H1 (cell line): Measurements from ENCODE around the gene PGGHG.

Experiments
- EZH2 ChIP-seq: fragments of 200-600 bp; sonication (generic); IDR thresholded peaks from 2 replicates; pipeline ENCODE4 v1.7.1; 2012; ENCODE audit warnings: low read depth, mild to moderate bottlenecking, moderate library complexity, low read length, inconsistent platforms; ENCODE audit not compliant: severe bottlenecking
- JUN ChIP-seq: IDR thresholded peaks from 2 replicates; pipeline ENCODE4 v1.6.1; 2011; ENCODE audit warnings: low read depth, mild to moderate bottlenecking, improper control_type of control experiment, low read length
- JUND ChIP-seq: IDR thresholded peaks from 2 replicates; pipeline ENCODE4 v1.6.1; 2011; ENCODE audit warnings: mild to moderate bottlenecking, improper control_type of control experiment, low read length

- TF ChIP-seq EZH2: no peak
- TF ChIP-seq JUND: no peak
- TF ChIP-seq JUN: no peak
Observed at GRCh38 chr11:279040-279965, 9.6 kb upstream of the PGGHG start.
